ENCODE data around the gene CNTRL.

DNA sequence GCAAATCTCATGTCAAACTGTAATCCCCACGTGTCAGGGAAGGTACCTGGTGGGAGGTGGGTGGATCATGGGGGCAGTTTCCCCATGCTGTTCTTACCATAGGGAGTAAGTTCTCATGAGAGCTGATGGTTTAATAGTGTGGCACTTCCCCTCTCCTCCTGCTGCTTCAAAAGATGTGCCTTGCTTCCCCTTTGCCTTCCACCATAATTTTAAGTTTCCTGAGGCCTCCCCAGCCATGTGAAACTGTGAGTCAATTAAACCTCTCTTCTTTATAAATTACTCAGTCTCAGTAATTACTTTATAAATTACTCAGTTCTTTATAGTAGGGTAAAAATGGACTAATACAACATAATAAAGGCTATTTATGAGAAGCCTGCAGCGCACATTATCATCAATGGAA, 7.1 kb upstream of the CNTRL start:
- TF ChIP-seq CTCF (IDR thresholded peaks at IDR 0.05; ENCODE audit: poor library complexity) = no peak
- no peak for TF ChIP-seq EZH2phosphoT487 (IDR thresholded peaks at IDR 0.05; ENCODE audit: low read depth, severe bottlenecking, unreplicated experiment)

Data from hepatocyte (in vitro differentiated cells).